HL-60/S4 treated with retinoic acid at 250 ng/mL for 4 days and 3 days (cell line): ENCODE results near the gene ASNSD1.
"Not testable (repeated sequence)": the region's sequence is repeated elsewhere in the genome, so short reads cannot be mapped to it uniquely, and the experiment has no call there.

Source experiments
- in situ Hi-C: fragments of 300-500 bp; cut with MboI; formaldehyde crosslinking; loops from 2 replicates; pipeline ENCODE4 v1.7.0; 2022; ENCODE audit warnings: low sequenced_read_pairs

Gene ASNSD1

GRCh38 chr2:189641590-189641989 lies 19.7 kb upstream of the ASNSD1 start:
- in situ Hi-C loops = no loop called here

DNA sequence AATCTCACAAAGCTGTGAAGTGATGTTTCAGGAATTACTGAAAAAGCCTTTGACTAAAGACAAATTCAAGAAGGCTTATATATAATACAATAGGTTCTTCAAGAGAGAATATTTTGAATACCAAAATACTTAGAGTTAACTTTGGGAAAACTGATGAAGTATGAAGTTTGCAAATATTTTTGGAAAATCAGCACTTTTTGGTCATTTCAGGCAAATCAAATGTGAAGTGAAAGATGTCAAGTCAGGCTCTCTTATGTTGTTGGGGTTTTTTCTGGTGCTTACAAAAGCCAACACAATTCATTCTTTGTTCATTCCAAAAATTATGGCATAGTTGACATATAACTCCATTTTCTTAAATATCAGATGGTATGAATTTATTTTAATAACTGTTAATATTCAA lies 14.7 kb upstream of the ASNSD1 start:
- in situ Hi-C loops = no loop called here

DNA sequence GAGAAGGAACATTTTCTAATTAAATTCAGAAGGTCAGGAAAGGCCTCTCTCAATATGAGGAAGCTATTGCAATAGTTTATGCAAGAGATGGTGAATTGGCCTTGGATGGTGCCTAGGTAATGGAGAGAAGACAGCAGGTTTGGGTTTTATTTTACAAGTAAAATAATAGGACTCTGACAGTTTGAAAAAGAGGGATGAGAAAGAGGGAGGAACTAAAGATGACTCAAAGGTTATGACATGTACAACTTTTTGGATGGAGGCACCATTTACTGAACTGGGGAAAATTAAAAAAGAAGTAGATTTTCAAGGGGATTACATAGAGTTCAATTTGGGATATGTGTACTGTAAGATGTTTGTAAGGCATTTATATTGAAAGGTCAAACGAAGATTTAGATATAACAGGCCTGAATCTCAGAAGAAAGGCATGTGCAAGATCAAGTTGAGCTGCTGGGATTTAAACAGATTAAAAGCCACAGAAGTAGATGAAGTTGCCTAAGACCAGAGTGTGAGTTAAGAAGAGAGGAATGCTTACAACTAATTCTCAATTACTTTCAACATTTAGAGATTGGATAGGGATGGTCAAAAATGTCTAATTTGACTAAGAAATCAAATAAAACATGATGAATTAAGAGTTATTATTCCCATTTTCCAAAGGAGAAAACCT lies 12.3 kb upstream of the ASNSD1 start:
- in situ Hi-C loops = no loop called here

DNA sequence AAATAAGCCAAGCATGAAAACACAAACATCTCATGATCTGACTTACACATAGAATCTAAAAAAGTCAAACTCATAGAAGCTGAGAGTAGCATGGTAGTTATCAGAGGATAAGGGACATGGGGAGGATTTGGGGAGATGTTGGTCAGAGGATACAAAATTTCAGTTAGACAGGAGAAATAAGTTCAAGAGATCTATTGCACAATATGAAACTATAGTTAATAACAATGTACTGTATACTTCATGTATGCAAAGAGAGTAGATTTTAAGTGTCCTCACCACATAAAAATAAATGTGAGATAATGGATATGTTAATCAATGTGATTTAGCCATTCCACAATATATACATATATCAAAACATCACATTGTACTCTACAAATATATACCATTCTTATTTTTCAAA lies 10.0 kb upstream of the ASNSD1 start:
- in situ Hi-C loops = no loop called here

DNA sequence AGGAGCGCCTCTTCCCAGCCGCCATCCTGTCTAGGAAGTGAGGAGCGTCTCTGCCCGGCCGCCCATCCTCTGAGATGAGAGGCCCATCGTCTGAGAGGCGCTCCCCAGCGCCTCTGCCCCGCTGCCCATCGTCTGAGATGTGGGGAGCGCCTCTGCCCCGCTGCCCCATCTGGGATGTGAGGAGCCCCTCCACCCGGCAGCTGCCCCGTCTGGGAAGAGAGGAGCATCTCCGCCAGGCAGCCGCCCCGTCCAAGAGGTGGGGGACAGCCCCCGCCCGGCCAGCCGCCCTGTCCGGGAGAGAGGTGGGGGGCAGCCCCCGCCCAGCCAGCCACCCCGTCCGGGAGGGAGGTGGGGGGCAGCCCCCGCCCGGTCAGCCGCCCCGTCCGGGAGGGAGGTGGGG lies 7.8 kb upstream of the ASNSD1 start:
- in situ Hi-C loops = not testable (repeated sequence)

- in situ Hi-C loops = no loop called here
These were observed 6.6 kb upstream of the ASNSD1 start for GRCh38 chr2:189654641-189655040.

- in situ Hi-C loops = no loop called here
These were observed 3.4 kb upstream of the ASNSD1 start for GRCh38 chr2:189657867-189658266.

DNA sequence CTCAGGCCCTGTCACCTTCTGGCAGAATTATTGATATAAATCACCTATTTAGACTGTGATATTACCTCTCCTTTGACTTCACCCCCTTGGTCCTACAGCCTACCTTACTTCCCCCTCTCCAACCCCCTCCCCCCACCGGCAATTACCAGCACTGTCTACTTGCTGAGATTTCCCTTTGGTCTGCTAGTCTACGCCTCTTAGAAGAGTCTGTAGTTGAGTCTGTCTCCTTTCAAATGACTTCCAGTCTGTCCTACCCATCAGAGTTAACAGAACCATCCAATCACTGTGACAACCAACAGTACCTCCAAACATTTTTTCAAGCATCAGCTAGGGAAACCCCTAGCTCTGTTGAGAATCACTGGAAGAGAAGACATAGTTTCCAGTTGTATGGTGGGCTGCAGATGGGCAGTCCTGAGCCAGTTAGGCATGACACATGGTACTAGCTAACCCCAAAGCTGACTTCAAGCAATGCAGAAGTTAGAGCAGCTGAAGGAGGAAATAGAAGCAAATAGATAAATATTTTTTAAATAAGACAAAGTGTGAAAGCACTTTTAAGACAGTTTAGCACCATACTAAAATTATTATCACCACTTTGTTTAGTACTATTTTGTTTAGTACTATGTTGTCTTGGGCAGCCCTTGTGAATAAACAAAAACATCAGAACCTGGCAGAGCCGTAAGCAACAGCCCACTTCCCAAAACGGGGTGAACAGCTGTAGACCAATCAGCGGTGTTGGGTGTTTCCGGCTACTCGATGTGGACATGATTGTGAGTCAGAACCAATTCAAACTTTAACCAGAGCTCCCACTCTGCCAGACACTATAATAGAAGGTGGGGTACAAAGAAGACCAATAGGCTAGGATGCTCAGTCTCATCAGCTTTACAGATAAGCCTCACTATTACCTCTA lies 2.7 kb upstream of the ASNSD1 start:
- in situ Hi-C loops = no loop called here

- in situ Hi-C loops = no loop called here
These were observed 1.5 kb upstream of the ASNSD1 start for GRCh38 chr2:189659734-189660133.

GRCh38 chr2:189660803-189661147 lies 484 bp upstream of the ASNSD1 start:
- in situ Hi-C loops = no loop called here

GRCh38 chr2:189661957-189662321 lies 680 bp downstream of the ASNSD1 start:
- in situ Hi-C loops = no loop called here

GRCh38 chr2:189662669-189663226 lies 1.5 kb downstream of the ASNSD1 start:
- in situ Hi-C loops = no loop called here

DNA sequence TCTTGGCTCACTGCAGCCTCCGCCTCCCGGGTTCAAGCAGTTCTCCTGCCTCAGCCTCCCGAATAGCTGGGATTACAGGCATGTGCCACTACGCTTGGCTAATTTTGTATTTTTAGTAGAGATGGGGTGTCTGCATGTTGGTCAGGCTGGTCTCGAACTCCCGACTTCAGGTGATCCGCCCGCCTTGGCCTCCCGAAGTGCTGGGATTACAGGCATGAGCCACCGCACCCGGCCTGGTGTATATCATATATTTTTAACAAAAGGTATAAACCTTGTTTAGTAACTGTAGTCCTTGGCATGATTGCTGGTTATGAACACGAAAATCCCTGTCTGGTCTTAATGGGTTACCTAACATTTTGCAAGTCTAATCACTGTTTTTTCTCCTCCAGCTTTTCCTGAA lies 2.1 kb downstream of the ASNSD1 start:
- in situ Hi-C loops = not testable (repeated sequence)

DNA sequence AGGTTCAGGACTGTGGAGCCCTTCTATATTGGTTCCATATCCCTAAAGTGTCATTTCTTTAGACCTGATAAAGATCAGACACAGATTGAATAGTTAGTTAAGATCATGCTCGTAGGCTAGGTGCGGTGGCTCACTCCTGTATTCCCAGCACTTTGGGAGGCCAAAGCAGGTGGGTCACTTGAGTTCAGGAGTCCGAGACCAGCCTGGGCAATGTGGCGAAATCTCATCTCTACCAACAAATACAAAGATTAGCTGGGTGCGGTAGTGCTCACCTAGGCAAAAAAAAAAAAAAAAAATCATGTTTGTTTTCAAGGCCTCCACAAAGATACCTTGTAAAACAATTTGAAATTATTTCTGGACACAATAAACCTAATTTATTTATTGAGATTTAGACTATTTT lies 8.7 kb downstream of the ASNSD1 start:
- in situ Hi-C loops = no loop called here

- in situ Hi-C loops = no loop called here
These were observed 12.6 kb downstream of the ASNSD1 start for GRCh38 chr2:189673661-189674373.

- in situ Hi-C loops = no loop called here
These were observed 13.3 kb downstream of the ASNSD1 start, which contains the start of gene ANKAR for GRCh38 chr2:189674374-189675112. Gene ANKAR, plus strand, starts transcription at chr2:189674670. Its CDS starts 1,821 bp downstream, at chr2:189676491.

DNA sequence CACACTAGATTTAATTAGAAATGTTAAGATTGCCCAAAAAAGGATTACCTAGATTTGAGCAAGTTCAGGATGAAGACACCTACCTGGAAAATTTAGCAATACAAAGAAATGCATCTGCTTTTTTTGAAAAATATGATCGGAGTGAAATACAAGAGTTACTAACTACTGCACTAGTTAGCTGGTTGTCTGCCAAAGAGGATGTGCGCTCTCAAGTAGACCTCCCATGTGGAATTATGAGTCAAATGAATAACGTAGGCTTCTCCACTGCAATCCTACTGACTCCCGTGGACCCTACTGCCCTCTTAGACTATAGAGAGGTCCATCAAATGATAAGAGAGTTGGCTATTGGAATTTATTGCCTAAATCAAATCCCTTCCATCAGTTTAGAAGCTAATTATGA lies 15.2 kb downstream of the ASNSD1 start:
- in situ Hi-C loops = no loop called here

DNA sequence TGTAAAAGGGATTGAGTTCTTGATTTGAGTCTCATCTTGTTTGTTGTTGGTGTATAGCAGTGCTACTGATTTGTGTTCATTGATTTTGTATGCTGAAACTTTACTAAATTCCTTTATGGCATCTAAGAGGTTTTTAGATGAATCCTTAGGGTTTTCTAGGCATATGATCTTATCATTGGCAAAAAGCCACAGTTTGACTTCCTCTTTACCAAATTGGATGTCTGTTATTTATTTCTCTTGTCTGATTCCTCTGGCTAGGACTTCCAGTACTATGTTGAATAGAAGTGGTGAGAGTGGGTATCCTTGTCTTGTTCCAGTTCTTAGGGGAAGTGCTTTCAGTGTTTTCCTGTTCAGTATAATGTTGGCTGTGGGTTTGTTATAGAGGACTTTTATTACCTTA lies 18.0 kb downstream of the ASNSD1 start:
- in situ Hi-C loops = no loop called here

GRCh38 chr2:189681203-189681602 lies 19.9 kb downstream of the ASNSD1 start:
- in situ Hi-C loops = no loop called here

- in situ Hi-C loops = no loop called here
These were observed 20.6 kb downstream of the ASNSD1 start for GRCh38 chr2:189681903-189682302.

GRCh38 chr2:189683348-189683747 lies 22.1 kb downstream of the ASNSD1 start:
- in situ Hi-C loops = no loop called here
